HepG2 (cell line): ENCODE results near the gene PLXND1. TPM values are rescaled to one million over a fixed set of nuclear protein-coding genes. Genes with fewer than 3 reads are reported as not detected.

Experiments used
- ARHGAP35 ChIP-seq: sonication (generic); formaldehyde crosslinking; IDR thresholded peaks from 2 replicates; pipeline ENCODE4 v1.9.0; 2022; ENCODE audit warnings: mild to moderate bottlenecking, inconsistent platforms, moderate library complexity, missing genetic modification reagents, borderline replicate concordance
- EP300 ChIP-seq, 3 experiments: sonication (generic) in 1 of 3; formaldehyde crosslinking in 1 of 3; IDR thresholded peaks; 2 replicates each; pipeline versions ENCODE4 v1.5.1 to v1.6.1; 2011 to 2020; ENCODE audit warnings: low read depth in 2 of 3, low read length in 2 of 3, borderline replicate concordance in 1 of 3, improper control_type of control experiment in 1 of 3, mild to moderate bottlenecking in 1 of 3, missing genetic modification reagents in 1 of 3, moderate library complexity in 1 of 3
- FIP1L1 ChIP-seq: fragments of 200-400 bp; formaldehyde crosslinking; IDR thresholded peaks from 2 replicates; pipeline ENCODE4 v1.6.1; 2018; ENCODE audit warnings: low read depth, mild to moderate bottlenecking, low read length, moderate library complexity, borderline replicate concordance; ENCODE audit not compliant: insufficient read depth
- HMG20B ChIP-seq: conservative IDR thresholded peaks from 2 replicates; pipeline ENCODE4 v1.6.1; 2016; ENCODE audit warnings: missing genetic modification reagents, missing compliant biosample characterization
- LCORL ChIP-seq, 2 experiments: fragments of 450-650 bp in 1 of 2; sonication (generic) in 1 of 2; formaldehyde crosslinking in 1 of 2; IDR thresholded peaks; 2 replicates each; pipeline versions ENCODE4 v1.5.0 to v1.6.1; 2017 to 2020; ENCODE audit warnings: antibody characterized with exemption in 1 of 2, missing genetic modification reagents in 1 of 2
- MEIS1 ChIP-seq: sonication (generic); formaldehyde crosslinking; IDR thresholded peaks from 2 replicates; pipeline ENCODE4 v1.9.0; 2021; ENCODE audit warnings: mild to moderate bottlenecking, missing genetic modification reagents, moderate library complexity, borderline replicate concordance
- NR2C2 ChIP-seq: sonication (generic); formaldehyde crosslinking; IDR thresholded peaks from 2 replicates; pipeline ENCODE4 v1.4.0; 2020; ENCODE audit warnings: missing genetic modification reagents, mild to moderate bottlenecking, moderate library complexity, borderline replicate concordance
- POLR2AphosphoS5 ChIP-seq: IDR thresholded peaks from 2 replicates; pipeline ENCODE4 v1.6.1; 2012; ENCODE audit warnings: low read depth, low read length
- ZBTB4 ChIP-seq: sonication (generic); formaldehyde crosslinking; IDR thresholded peaks from 2 replicates; pipeline ENCODE4 v1.4.0; 2020; ENCODE audit warnings: missing genetic modification reagents, mild to moderate bottlenecking, borderline replicate concordance
- ZFP62 ChIP-seq: sonication (generic); formaldehyde crosslinking; IDR thresholded peaks from 2 replicates; pipeline ENCODE4 v1.4.0; 2020; ENCODE audit warnings: missing genetic modification reagents
- ZNF337 ChIP-seq: sonication (generic); formaldehyde crosslinking; IDR thresholded peaks from 2 replicates; pipeline ENCODE4 v1.5.1; 2020; ENCODE audit warnings: missing genetic modification reagents, low read depth, mild to moderate bottlenecking, borderline replicate concordance
- ZNF431 ChIP-seq: sonication (generic); formaldehyde crosslinking; IDR thresholded peaks from 2 replicates; pipeline ENCODE4 v1.9.0; 2022; ENCODE audit warnings: missing genetic modification reagents, low read depth, mild to moderate bottlenecking, borderline replicate concordance
- ZNF564 ChIP-seq: sonication (generic); formaldehyde crosslinking; IDR thresholded peaks from 2 replicates; pipeline ENCODE4 v1.8.1; 2023; ENCODE audit warnings: mild to moderate bottlenecking, missing genetic modification reagents
- ZNF598 ChIP-seq: sonication (generic); formaldehyde crosslinking; IDR thresholded peaks from 2 replicates; pipeline ENCODE4 v1.5.1; 2020; ENCODE audit warnings: mild to moderate bottlenecking, missing genetic modification reagents, borderline replicate concordance
- ZNF776 ChIP-seq: sonication (generic); formaldehyde crosslinking; IDR thresholded peaks from 2 replicates; pipeline ENCODE4 v1.4.0; 2020; ENCODE audit warnings: mild to moderate bottlenecking, missing genetic modification reagents
- ZNF792 ChIP-seq: IDR thresholded peaks from 2 replicates; pipeline ENCODE4 v1.6.1; 2016
- polyA plus RNA-seq, 8 experiments: library from polyadenylated mRNA; depleted of rRNA in 3 of 8; stranded (reverse) in 7 of 8; unstranded in 1 of 8; fragments of >200 nt; fragmentation: Illumina TruSeq in 4 of 8; extraction: Trizol in 4 of 8; gene quantifications; 2 replicates each; pipeline versions ENCODE4 v1.2.1 to v1.2.3, GENCODE V29; 2011 to 2016; ENCODE audit warnings: low read depth in 4 of 8, missing spikeins in 1 of 8, mixed read lengths in 1 of 8; ENCODE audit not compliant: insufficient read depth in 1 of 8
- total RNA-seq, 5 experiments: library from RNA; depleted of rRNA; stranded (reverse); fragments of >200 nt; fragmentation: Illumina TruSeq; extraction: Trizol; gene quantifications; 2 replicates each; pipeline ENCODE4 v1.2.3, GENCODE V29; 2016; ENCODE audit warnings: low read depth in 1 of 5
- TF ChIP-seq, protein P1 (sequence below): sonication (generic); formaldehyde crosslinking; IDR thresholded peaks from 2 replicates; pipeline ENCODE4 v1.8.0; 2022; ENCODE audit warnings: mild to moderate bottlenecking, missing genetic modification reagents; ENCODE audit not compliant: insufficient replicate concordance
- TF ChIP-seq, protein P2 (sequence below): sonication (generic); formaldehyde crosslinking; IDR thresholded peaks from 2 replicates; pipeline ENCODE4 v1.4.0; 2020; ENCODE audit warnings: missing genetic modification reagents, low read depth, mild to moderate bottlenecking, borderline replicate concordance
- TF ChIP-seq, protein P3 (sequence below): IDR thresholded peaks from 2 replicates; pipeline ENCODE4 v1.6.1; 2016; ENCODE audit warnings: mild to moderate bottlenecking

PLXND1 gene
- total and polyA plus RNA-seq, 2 of the 13 experiments (the other 11 are each of a cell fraction or from before 2014, with no cell fraction given) = 15.9 to 42.0 TPM

- no peak for TF ChIP-seq LCORL (IDR thresholded peaks at IDR 0.05)
- TF ChIP-seq LCORL (CRISPR knock-in tag; IDR thresholded peaks at IDR 0.05) = peak; percentile 80; the same call in 1 of the 2 replicates
- TF ChIP-seq ZNF792 (CRISPR knock-in tag) = no peak
- TF ChIP-seq ZNF337 = no peak
- TF ChIP-seq ARHGAP35 (CRISPR knock-in tag) = no peak
- 0 out of 2 replicates have a peak, but pooled peaks have one; percentile 45 for TF ChIP-seq MEIS1 (CRISPR knock-in tag)
- no peak for TF ChIP-seq ZNF564 (CRISPR knock-in tag)
- TF ChIP-seq NR2C2 (CRISPR knock-in tag) = no peak
- TF ChIP-seq, protein P1, sequence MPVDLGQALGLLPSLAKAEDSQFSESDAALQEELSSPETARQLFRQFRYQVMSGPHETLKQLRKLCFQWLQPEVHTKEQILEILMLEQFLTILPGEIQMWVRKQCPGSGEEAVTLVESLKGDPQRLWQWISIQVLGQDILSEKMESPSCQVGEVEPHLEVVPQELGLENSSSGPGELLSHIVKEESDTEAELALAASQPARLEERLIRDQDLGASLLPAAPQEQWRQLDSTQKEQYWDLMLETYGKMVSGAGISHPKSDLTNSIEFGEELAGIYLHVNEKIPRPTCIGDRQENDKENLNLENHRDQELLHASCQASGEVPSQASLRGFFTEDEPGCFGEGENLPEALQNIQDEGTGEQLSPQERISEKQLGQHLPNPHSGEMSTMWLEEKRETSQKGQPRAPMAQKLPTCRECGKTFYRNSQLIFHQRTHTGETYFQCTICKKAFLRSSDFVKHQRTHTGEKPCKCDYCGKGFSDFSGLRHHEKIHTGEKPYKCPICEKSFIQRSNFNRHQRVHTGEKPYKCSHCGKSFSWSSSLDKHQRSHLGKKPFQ (CRISPR knock-in tag) = no peak
- TF ChIP-seq ZNF776 = no peak
- TF ChIP-seq ZNF431 (CRISPR knock-in tag) = no peak
- TF ChIP-seq, protein P2, sequence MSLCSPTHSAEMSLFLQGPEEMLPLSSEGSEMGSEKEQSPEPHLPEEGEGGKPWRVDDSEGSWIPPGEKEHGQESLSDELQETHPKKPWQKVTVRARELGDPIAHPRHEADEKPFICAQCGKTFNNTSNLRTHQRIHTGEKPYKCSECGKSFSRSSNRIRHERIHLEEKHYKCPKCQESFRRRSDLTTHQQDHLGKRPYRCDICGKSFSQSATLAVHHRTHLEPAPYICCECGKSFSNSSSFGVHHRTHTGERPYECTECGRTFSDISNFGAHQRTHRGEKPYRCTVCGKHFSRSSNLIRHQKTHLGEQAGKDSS = no peak
- peak in 1 of 2 experiments; percentile 21; a peak in 1 of 4 replicates for TF ChIP-seq EP300 (IDR thresholded peaks at IDR 0.05; ENCODE audit: low read depth in 2 of 2, low read length in 2 of 2)
- peak; percentile 36; the same call in 1 of the 2 replicates for TF ChIP-seq EP300 (CRISPR knock-in tag; IDR thresholded peaks at IDR 0.05; ENCODE audit: borderline replicate concordance)
- TF ChIP-seq ZFP62 (CRISPR knock-in tag) = no peak
- no peak for TF ChIP-seq POLR2AphosphoS5
- no peak for TF ChIP-seq HMG20B (CRISPR knock-in tag)
- TF ChIP-seq FIP1L1 = no peak
- TF ChIP-seq, protein P3, sequence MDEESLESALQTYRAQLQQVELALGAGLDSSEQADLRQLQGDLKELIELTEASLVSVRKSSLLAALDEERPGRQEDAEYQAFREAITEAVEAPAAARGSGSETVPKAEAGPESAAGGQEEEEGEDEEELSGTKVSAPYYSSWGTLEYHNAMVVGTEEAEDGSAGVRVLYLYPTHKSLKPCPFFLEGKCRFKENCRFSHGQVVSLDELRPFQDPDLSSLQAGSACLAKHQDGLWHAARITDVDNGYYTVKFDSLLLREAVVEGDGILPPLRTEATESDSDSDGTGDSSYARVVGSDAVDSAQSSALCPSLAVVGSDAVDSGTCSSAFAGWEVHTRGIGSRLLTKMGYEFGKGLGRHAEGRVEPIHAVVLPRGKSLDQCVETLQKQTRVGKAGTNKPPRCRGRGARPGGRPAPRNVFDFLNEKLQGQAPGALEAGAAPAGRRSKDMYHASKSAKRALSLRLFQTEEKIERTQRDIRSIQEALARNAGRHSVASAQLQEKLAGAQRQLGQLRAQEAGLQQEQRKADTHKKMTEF (CRISPR knock-in tag) = peak; percentile 33; the same call in 1 of the 2 replicates
- TF ChIP-seq ZNF598 (CRISPR knock-in tag) = no peak
- TF ChIP-seq ZBTB4 (CRISPR knock-in tag) = no peak
Measured at GRCh38 chr3:129534428-129535027, 71.9 kb downstream of the PLXND1 start (continued).
